22Rv1 (cell line): ENCODE measurements around the gene PODXL.

Experiments used
- ZFX ChIP-seq: fragments of 450-650 bp; IDR thresholded peaks from 2 replicates; pipeline ENCODE4 v1.6.1; 2017; ENCODE audit warnings: antibody characterized with exemption, borderline replicate concordance
- TF ChIP-seq, protein P1 (sequence below): fragments of 450-650 bp; IDR thresholded peaks from 2 replicates; pipeline ENCODE4 v1.5.1; 2017; ENCODE audit warnings: mild to moderate bottlenecking

DNA sequence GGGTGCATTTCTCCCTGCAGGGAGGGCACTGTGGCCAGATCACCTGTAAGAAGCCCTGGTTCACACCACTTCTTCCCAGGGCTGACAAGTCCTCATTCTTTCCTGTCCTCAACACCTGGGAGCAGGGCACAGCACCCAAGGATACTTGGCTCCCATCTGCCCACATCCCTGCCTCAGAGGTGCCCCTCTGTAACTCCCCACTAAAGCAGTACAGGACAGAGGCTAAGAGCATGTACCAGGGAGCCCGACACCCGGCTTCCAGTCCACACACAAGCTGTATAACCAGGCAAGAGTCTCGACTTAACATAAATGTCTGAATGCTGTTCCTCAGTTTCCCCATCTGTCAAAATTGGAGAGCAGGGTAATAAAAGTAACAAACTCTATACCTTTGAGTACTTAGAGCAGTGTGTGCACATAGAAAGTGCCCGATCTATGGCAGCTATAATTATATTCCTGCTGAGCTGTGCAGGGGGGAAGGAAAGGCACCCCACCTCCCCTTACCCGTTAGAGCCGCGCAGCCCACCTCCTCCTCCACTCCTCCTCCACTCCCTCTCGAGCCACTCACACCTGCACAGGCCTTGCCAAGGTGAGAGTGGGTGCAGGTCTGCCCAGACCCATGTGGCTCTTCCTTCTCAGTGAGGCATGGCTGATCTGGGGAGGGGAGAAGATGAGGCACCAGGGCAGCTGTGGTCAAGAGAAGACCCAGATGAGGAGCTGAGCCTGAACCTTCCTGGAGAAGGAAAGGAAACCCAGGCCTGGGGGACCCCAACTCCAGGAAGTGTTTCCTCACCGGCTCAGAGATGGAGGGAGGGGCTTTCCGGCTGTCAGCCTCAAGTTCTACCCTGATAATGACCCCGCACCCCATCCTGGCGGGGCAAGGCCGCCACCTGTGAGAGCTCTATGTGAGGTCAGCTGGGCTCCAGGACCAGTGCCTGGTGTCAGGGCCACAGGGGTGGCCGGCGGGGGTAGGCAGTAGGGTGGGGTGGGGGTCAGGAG, 22.6 kb downstream of the PODXL start:
- TF ChIP-seq, protein P1, sequence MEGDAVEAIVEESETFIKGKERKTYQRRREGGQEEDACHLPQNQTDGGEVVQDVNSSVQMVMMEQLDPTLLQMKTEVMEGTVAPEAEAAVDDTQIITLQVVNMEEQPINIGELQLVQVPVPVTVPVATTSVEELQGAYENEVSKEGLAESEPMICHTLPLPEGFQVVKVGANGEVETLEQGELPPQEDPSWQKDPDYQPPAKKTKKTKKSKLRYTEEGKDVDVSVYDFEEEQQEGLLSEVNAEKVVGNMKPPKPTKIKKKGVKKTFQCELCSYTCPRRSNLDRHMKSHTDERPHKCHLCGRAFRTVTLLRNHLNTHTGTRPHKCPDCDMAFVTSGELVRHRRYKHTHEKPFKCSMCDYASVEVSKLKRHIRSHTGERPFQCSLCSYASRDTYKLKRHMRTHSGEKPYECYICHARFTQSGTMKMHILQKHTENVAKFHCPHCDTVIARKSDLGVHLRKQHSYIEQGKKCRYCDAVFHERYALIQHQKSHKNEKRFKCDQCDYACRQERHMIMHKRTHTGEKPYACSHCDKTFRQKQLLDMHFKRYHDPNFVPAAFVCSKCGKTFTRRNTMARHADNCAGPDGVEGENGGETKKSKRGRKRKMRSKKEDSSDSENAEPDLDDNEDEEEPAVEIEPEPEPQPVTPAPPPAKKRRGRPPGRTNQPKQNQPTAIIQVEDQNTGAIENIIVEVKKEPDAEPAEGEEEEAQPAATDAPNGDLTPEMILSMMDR, result no peak
- TF ChIP-seq ZFX, result no peak
